Activated gamma-delta T cell treated with Interleukin-2 at 50 U/mL for 16 hours (primary cell): ENCODE results near the gene RBM15B.
A peak's percentile ranks its signal among the peaks of the same experiment; 100 is the strongest.
"Not testable (repeated sequence)": the region's sequence is repeated elsewhere in the genome, so short reads cannot be mapped to it uniquely, and the experiment has no call there.

Experiments used
- DNase-seq: peaks from one replicate; pipeline ENCODE4 v3.0.0-alpha.2; 2020

Gene RBM15B

DNA sequence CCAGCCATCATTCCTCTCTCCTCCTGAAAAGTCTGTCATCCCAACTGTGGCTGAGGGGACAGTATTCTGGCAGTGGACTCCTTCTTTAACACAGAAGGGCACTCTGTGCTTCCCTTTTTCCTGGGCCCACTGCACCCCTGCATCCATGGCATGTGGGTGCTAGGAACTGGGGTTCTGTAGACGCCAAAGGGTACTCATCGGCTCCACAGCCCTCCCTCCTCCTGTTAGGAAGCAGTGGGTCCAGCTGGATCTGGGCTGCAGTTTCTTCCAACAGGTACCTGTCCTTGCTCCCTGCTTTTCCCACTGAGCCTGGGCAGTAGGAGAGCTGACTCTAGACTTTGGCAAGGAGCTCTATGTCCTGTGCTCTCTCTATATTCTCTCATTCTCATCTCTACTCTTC lies 12.4 kb upstream of the RBM15B start:
- no peak for DNase-seq

DNA sequence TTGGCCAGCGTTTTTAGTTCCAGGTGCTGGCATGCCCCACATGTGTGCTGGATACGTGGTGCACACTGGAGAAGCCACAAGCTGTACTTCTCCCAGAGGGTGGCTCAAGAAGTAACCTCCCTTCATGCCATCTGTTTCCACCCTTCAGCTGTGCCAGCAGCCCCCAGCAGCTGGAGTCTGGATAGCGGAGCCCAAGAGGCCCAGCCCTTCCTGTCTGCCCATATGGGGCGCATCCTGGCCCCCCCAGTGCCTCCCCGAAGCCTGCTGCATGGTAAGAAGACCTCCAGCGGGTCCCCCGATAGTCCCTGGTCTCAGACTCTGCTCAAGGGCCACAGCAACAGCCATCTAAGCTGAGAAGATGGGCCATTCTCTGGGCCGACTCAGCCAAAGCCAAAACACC lies 11.8 kb upstream of the RBM15B start:
- no peak for DNase-seq

DNA sequence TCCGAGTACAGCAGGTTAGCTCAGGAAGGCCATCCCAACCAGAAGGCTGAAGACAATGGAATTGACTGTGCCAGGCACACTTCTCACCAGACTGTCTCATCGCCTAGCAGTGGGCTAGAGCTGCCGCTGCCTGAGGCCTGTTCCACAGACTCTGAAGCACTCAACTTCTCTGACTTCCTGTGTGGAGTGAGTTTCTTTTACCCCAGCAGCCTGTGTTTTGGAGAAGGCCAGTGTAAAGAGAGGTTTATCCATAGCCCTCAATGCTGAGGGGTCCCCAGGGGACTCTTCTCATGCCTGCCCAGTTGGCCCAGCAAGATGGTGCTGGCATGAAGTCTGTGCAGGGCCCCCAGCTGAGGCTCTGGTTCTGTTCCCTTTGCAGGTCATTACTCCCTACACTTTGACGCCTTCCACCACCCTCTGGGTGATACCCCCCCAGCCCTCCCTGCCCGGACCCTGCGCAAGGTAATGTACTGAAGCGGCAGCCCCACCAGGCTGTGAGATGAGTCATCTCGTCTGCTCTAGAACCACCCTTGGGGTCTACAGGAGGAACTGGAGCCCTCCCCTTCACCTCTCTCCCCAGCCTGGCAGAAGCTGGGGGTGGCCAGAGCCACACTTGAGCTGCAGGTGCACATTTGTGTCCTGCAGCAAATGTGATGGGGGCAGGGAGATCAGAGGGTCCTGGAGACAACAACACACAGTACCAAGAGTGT lies 11.2 kb upstream of the RBM15B start:
- no peak for DNase-seq

DNA sequence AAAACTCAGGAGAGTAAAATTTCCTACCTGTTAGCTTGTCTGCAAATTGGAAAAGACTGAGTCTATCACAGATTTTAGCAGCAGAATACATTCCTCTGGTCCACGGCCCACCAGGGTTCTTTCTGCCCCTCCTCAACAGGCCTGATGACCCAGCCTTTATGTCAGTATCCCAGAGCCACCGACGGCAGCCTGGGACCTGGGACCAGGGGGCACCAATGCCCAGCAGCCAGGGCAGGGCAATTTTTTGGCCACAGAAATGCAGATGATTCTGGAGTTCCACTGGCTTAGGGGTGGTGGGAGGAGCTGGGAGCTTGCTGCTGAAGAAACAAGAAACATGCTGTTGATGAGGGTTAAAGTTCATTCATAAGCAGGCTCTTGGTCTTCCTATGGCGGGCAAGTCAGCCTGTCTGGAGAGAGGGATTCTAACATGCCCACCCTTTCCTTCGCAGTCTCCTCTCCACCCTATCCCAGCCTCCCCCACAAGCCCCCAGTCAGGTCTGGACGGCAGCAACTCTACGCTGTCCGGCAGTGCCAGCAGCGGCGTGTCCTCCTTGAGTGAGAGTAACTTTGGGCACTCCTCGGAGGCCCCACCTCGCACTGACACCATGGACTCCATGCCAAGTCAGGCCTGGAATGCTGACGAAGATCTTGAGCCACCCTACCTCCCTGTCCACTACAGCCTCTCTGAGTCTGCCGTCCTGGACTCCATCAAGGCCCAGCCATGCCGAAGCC lies 10.3 kb upstream of the RBM15B start:
- no peak for DNase-seq

DNA sequence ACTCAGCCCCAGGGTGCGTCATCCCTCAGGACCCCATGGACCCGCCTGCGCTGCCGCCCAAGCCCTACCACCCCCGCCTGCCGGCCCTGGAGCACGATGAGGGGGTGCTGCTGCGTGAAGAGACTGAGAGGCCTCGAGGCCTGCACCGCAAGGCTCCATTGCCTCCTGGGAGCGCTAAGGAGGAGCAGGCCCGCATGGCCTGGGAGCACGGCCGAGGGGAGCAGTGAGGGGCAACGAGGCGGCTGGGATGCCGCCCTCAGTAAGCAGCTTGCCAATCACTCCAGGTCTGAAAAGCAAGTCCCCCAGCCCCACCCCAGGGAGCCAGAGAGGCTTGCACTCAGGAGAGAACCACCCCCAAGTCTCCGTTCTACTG lies 9.8 kb upstream of the RBM15B start:
- DNase-seq = no peak

DNA sequence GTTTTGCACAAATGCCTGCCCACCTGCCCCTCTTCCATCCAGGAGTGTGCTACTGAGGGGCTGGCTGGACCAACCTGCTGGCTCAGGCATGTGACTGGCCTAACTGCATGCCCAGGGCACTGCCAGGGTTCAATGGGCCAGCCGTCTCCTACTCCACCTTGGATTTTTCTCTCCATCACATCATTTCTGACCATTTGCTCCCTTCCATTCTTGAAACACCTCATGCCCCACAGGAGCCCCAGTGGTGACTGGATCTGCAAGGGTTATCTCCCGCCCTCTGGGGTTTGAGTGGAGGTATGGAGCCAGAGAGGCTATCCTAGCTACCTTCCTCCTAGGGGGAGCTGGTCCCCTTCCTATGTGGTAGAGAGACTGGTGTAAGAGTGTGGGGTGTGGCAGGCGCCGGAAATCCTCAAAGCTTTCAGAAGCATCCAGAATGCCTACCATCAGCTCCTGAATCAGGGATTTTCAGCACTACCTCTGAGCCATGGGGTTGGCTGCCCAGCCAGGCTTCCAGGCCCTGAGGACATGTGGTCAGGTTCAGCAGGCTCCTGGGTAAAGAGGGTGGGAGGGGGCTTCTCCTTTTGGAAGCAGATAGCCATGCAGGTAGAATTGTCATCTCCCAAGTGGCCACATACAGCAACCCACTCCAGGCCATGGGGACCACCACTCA lies 8.9 kb upstream of the RBM15B start:
- no peak for DNase-seq

DNA sequence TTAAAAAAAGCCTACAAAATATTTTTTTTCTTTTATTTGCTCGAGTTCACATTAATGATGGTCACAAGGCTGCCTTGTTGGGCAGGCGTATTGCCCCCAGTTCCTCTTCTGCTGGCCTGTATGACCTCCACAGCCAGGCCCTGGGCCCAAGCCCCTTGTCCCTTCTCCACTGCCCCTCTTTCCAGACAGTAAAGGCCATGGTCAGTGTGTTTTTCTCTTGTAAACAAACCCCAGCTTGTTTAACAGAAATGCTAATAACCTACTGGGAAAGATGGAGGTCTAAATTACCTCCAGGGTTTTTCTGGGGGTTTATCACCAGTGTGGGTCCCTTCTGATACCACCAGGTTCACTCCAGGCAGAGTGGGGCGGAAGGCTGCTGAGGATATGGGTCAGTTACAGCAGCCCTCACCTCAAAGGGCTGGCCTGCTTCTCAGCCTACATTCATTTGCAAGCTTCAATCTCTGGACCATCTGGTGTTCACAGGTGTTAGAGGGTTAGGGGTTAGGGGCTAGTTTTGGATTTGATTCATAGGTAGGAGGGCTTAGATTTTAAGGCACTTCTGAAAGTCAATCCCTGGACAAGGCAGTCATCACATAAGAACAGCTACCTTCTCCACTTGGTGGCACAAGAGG lies 8.0 kb upstream of the RBM15B start:
- DNase-seq = no peak

DNA sequence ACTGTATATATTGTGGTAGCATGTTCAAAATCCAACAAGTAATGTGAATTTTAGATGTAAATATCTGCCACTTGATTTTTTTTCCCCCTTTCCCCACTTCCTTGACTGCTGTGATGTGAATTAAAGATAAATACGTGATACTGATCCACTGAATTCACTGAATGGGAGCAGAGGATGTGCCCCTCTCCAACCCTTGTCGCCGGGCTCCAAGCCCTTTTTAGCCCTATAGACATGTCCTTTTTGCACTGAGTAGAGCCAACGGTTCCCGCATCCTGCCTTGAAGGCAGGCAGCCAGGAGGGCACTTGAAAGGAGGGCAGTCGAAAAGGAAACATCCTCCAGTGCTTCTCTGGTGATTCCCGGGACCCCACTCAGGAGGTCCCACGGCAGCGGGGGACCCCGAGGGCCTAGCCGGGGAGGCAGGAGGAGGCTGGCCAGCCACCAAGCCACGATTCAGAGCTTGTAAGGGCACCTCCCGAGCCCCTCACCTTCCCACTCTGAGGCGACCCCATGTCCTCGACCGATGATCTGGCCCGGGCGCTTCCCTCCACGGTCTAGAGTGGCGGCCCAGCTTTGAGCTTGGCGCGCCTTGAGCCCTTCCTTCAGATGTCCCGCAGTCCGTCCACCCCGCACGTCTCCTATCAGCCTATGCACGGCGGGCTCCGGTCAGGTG lies 6.9 kb upstream of the RBM15B start:
- no peak for DNase-seq

DNA sequence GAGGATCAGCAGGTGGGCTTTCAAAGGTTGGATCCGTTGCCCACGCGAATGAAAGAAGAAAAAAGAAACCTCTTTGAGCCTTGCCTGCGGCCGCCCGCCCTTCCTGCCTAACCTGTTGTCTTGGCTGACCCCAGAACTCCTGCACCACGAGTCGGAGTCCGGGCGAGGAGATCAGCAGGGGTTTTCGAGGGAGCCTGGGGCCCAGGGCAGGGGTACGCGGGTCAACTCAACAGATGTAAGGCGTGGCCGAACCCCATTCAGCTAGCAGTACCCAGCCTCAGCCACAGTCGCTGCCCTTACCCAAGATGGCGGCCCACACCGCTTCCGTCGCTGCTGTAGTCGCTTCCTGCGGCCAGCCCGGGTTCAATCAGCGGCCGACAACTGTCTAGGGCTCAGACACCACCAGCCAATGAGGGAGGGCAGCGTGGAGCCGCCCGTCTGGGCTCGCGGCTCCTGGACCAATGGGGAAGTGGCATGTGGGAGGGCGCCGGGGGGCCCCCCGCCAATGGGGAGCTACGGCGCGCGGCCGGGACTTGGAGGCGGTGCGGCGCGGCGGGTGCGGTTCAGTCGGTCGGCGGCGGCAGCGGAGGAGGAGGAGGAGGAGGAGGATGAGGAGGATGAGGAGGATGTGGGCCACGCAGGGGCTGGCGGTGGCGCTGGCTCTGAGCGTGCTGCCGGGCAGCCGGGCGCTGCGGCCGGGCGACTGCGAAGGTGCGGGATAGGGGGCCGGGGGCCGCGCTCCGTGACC lies 6.2 kb upstream of the RBM15B start, which contains the start of gene MANF:
MANF (plus strand) TSS at position 566 of the 748 bp plus-strand sequence; CDS start at position 618, 52 bp downstream.
- peak; percentile 96 for DNase-seq

DNA sequence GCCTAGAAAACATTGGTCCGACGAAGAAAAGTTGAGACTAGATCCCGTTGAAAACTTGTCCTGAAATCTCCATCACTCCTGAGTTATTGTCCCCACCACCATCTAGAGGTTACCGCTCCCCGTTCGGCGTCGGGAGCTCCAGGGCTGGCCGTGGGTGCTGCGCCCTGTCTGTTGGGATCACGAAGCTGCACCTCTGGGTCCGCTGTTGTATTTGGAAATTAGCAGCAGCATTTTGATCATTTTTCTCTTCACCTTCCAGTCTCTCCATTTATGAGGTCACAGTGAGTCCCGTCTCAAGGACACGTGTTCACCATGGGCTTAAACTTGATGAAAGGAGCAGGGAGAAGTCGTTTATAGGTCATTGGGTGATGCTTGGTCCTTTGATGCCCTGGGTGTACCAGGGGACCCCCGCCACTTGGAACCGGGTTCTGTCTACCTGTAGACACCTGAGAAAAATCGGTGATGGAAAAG lies 5.4 kb upstream of the RBM15B start:
- DNase-seq = no peak

DNA sequence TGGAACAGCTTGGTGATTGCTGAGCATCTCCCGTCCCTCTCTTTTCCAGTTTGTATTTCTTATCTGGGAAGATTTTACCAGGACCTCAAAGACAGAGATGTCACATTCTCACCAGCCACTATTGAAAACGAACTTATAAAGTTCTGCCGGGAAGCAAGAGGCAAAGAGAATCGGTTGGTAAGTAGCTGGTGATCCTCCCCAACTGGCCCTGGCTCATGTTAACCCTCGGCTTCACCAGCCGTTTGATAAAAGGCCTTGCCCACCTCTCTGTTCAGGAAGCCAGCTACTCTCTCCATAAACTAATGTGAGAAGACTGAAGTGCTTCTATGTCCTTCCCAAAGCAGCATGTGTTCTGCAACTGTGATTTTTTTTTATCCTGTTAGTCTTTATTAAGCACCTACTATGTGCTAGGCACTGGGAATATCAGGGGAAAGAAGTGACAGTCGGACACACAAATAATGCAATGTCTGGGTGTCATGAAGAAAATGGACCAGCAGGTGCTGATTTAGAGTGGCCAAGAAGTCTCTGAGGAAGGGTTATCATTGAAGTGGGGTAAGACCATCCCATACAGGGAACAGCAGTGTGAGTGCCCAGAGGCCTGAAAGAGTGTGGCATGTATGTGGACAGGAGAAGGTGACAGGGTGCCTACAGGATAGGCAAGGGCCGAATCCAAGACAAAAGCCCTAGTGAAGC lies 4.8 kb upstream of the RBM15B start:
- no peak for DNase-seq

DNA sequence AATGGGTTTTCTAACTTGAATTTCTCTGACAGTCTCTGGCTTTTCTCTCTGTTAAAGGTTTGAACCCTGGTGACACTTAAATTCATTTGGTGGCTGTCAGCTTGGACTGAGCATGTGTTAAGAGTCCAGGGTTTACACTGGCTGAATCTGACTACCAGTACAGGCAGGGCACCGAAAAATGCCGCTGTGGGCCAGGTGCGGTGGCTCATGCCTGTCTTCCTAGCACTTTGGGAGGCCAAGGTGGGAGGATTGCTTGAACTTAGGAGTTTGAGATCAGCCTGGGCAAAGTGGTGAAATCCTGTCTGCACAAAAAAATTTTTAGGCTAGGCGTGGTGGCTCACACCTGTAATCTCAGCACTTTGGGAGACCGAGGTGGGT lies 4.2 kb upstream of the RBM15B start:
- DNase-seq = no peak

DNA sequence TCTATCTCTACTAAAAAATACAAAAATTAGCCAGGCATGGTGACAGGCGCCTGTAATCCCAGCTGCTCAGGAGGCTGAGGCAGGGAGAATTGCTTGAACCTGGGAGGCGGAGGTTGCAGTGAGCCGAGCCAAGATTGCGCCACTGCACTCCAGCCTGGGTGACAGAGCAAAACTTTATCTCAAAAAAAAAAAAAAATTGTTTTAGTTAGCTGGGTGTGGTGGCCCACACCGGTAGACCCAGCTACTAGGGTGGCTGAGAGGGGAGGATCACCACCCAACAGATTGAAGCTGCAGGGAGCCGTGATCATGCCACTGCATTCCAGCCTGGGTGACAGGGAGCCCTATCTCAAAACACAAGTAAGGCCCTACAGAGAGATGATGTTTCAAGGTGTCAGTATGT lies 3.8 kb upstream of the RBM15B start:
- DNase-seq = not testable (repeated sequence)

DNA sequence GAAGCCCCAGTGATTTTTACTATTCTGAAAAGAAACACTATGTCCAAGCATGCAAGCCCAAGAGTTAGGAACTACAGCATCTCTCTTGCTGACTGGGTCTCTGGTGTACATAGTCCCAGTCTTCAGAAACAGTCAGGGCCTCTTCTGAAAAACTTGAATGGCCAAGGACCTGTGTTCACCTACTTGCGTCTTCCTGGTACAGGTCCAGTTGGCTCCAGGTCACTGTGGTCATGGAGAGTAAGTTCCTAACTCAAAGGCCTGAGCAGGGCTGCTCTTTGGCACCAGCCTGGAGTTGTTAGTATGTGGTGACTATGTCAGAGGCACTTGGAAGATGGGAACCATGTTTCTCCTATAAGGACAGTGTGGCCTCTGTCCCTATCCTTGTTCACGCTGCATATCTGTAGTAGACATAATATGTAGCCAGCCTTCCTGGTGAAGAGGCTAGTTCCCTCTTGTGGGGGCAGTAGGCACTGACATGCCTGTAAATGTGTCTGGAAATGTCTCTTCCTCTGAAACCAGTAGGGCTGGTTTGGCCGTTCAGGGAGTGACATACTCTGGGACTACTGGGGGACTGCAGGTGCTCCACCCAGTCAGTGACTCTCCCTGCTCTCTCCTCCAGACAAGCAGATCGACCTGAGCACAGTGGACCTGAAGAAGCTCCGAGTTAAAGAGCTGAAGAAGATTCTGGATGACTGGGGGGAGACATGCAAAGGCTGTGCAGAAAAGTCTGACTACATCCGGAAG lies 2.6 kb upstream of the RBM15B start:
- DNase-seq = no peak

DNA sequence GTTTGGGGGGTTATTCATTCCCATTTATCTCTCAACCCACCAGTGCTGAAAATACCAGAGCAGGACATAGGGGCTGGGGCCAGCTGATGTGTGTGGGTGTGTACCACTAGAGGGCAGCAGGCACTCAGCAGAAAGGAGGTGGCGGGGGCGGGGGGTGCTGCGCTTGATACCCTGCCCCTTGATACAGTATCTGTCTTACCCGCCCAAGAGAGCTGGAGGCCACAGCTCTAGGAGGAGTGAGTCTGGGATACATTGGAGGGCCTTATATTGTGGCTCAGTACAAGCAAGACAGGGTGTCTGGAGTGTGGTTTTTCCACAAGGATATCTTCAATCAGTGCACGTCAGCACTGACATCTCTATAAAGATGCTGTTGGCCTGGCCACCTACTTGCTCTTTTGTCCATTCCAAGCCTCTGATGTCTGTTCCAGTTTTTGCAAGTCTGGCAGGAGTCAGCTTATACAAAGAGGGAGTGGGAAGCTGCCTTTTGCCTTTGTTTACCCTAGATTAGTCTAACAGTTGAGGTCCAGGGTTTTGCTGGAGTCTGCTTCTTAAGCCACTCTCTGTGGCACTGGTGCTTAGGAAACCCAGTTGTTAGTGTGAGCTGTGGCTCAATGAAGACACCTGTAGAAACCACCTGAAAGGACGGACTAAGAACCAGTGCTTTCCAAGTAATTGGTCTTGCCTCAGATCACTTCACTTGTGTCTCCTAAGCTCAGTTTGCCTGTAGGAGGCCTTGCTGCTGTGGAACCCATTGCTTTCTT lies 1.5 kb upstream of the RBM15B start:
- peak; percentile 46 for DNase-seq

DNA sequence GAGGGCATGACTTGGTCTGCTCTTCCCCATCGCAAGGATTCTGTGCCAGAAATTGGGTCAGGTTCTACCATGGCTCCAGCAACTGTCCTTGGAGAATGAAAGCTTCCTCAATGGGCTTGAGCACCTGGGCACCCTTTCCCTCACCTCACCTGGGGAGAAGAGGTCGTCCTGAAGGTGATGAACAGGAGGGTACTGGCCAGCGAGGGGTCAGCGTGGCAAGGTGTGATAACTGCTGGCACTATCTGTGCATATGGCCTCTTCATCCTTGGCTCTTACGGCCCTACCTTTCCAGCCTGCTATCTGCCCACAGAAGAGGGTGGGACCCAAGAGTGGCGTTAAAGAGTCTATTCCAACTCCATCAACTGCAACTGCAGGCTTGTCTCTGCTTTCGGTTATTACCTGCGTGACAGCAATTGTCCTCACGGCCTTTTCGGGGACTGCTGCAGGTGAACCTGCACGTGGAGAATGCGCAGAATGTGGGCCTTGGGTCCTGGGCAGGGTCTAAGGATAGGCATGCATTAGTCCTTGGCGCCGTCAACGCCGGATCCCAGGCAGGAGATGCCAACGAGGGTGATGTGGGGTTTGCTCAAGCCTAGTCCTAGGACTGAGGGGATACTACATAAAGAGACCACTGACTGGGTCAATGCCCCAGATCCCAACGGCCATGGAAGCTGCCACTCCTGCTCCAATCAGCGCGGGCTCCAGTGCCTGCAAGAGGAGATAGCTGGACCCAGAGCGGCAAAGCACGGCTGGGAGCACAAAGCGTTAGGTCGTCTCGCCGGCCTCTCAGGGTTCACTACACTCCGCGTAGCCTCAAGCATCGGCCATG lies 625 bp upstream of the RBM15B start:
- no peak for DNase-seq

DNA sequence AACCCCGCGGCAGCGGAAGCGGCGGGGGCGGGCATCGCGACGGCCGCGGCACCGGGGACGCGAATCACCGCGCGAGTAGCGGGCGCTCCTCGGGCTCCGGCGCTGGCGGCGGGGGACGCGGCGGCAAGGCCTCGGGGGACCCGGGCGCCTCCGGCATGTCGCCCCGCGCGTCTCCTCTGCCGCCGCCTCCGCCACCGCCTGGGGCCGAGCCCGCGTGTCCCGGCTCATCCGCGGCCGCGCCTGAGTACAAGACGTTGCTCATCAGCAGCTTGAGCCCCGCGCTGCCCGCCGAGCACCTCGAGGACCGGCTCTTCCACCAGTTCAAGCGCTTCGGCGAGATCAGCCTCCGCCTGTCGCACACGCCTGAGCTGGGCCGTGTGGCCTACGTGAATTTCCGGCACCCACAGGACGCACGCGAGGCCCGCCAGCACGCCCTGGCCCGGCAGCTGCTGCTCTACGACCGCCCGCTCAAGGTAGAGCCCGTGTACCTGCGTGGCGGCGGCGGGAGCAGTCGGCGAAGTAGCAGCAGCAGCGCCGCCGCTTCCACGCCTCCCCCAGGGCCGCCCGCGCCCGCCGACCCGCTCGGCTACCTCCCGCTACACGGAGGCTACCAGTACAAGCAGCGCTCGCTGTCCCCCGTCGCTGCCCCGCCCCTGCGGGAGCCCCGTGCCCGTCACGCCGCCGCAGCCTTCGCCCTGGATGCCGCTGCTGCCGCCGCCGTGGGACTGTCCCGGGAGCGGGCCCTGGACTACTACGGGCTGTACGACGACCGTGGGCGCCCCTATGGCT lies 675 bp downstream of the RBM15B start:
- DNase-seq = peak; percentile 41
